Activated T-helper 9 cell treated with anti-CD3 and anti-CD28 coated beads, Interleukin-2, amount 50 U/mL, for 16 hours (primary cell): ENCODE results near the gene ELP1.
A peak's percentile ranks its signal among the peaks of the same experiment; 100 is the strongest.
"Not testable (repeated sequence)": the region's sequence is repeated elsewhere in the genome, so short reads cannot be mapped to it uniquely, and the experiment has no call there.

ENCODE experiments used
- DNase-seq: peaks from one replicate; pipeline ENCODE4 v3.0.0-alpha.2; 2020; ENCODE audit warnings: low read depth

ELP1 gene

GRCh38 chr9:108933718-108934322 is at the start of gene ELP1:
ELP1 (minus strand) TSS chr9:108934124; CDS start chr9:108931146, 2,978 bp downstream.
- DNase-seq, result peak; percentile 88

GRCh38 chr9:108980893-108981292 is 47.0 kb upstream of the ELP1 start:
- no peak for DNase-seq

GRCh38 chr9:108978205-108978604 is 44.3 kb upstream of the ELP1 start:
- no peak for DNase-seq

GRCh38 chr9:108973895-108974294 is 40.0 kb upstream of the ELP1 start:
- DNase-seq, result no peak

GRCh38 chr9:108972626-108973209 is 38.8 kb upstream of the ELP1 start:
- no peak for DNase-seq

- DNase-seq, result no peak
These were observed 38.3 kb upstream of the ELP1 start for GRCh38 chr9:108972186-108972585.

- DNase-seq, result not testable (repeated sequence)
These were observed 37.5 kb upstream of the ELP1 start for GRCh38 chr9:108971392-108971791.

- no peak for DNase-seq
These were observed 34.0 kb upstream of the ELP1 start for GRCh38 chr9:108967916-108968315.

GRCh38 chr9:108963459-108964143 is 29.7 kb upstream of the ELP1 start:
- DNase-seq, result no peak

- DNase-seq, result no peak
These were observed 27.2 kb upstream of the ELP1 start for GRCh38 chr9:108961151-108961550.

- DNase-seq, result no peak
These were observed 26.4 kb upstream of the ELP1 start for GRCh38 chr9:108960331-108960730.

GRCh38 chr9:108956631-108957026 is 22.7 kb upstream of the ELP1 start:
- no peak for DNase-seq

GRCh38 chr9:108956022-108956630 is 22.2 kb upstream of the ELP1 start:
- DNase-seq, result no peak

- DNase-seq, result no peak
These were observed 20.2 kb upstream of the ELP1 start for GRCh38 chr9:108953983-108954574.

GRCh38 chr9:108951578-108951977 is 17.7 kb upstream of the ELP1 start:
- DNase-seq, result no peak

- DNase-seq, result no peak
These were observed 16.2 kb upstream of the ELP1 start for GRCh38 chr9:108950168-108950567.

GRCh38 chr9:108939975-108940374 is 6.1 kb upstream of the ELP1 start:
- DNase-seq, result no peak

GRCh38 chr9:108937561-108938305 is 3.8 kb upstream of the ELP1 start:
- no peak for DNase-seq

GRCh38 chr9:108934323-108934893 is 484 bp upstream of the ELP1 start, which contains the start of gene ABITRAM:
ABITRAM (plus strand) TSS chr9:108934400; CDS start chr9:108934487, 87 bp downstream.
- DNase-seq, result peak; percentile 70

GRCh38 chr9:108933231-108933717 is 650 bp downstream of the ELP1 start:
- DNase-seq, result no peak

- DNase-seq, result no peak
These were observed 5.5 kb downstream of the ELP1 start for GRCh38 chr9:108928386-108928785.
